Right kidney (tissue), 9 donors: Measurements from ENCODE around the gene HOXA9.
A peak's percentile ranks its signal among the peaks of the same experiment; 100 is the strongest.

Source experiments
- DNase-seq: peaks from one replicate; pipeline ENCODE4 v3.0.0-alpha.2; 2016
- long read RNA-seq, 8 donors: transcript quantifications; one replicate each; lab custom pipeline, GENCODE V29; 2026

Gene HOXA9
- long read RNA-seq, donor 1, transcript HOXA9-202 (3 exons, 797 nt) = minor isoform, 14 of 57 reads
- long read RNA-seq, donor 1, transcript HOXA9-201 (2 exons, 2,060 nt) = major isoform, 29 of 57 reads
- long read RNA-seq, donor 1, partial matches to known transcripts = 13 of 57 reads
- long read RNA-seq, donor 1, other reads (novel, unspliced or antisense) = 0 of 57 reads
- long read RNA-seq, donor 2, transcript HOXA9-201 (2 exons, 2,060 nt) = minor isoform, 9 of 20 reads
- long read RNA-seq, donor 2, transcript HOXA9-202 (3 exons, 797 nt) = major isoform, 11 of 20 reads
- long read RNA-seq, donor 2, partial matches to known transcripts = 0 of 20 reads
- long read RNA-seq, donor 2, other reads (novel, unspliced or antisense) = 0 of 20 reads
- long read RNA-seq, donor 3, transcript HOXA9-202 (3 exons, 797 nt) = major isoform, 10 of 15 reads
- long read RNA-seq, donor 3, transcript HOXA9-201 (2 exons, 2,060 nt) = minor isoform, 5 of 15 reads
- long read RNA-seq, donor 3, partial matches to known transcripts = 0 of 15 reads
- long read RNA-seq, donor 3, other reads (novel, unspliced or antisense) = 0 of 15 reads
- long read RNA-seq, donor 4, transcript HOXA9-201 (2 exons, 2,060 nt) = major isoform, 18 of 34 reads
- long read RNA-seq, donor 4, transcript HOXA9-202 (3 exons, 797 nt) = minor isoform, 16 of 34 reads
- long read RNA-seq, donor 4, partial matches to known transcripts = 0 of 34 reads
- long read RNA-seq, donor 4, other reads (novel, unspliced or antisense) = 0 of 34 reads
- long read RNA-seq, donor 5, transcript HOXA9-202 (3 exons, 797 nt) = major isoform, 16 of 29 reads
- long read RNA-seq, donor 5, transcript HOXA9-201 (2 exons, 2,060 nt) = minor isoform, 12 of 29 reads
- long read RNA-seq, donor 5, partial matches to known transcripts = 0 of 29 reads
- long read RNA-seq, donor 5, other reads (novel, unspliced or antisense) = 0 of 29 reads
- long read RNA-seq, donor 6, transcript HOXA9-202 (3 exons, 797 nt) = major isoform, 18 of 42 reads
- long read RNA-seq, donor 6, transcript HOXA9-201 (2 exons, 2,060 nt) = minor isoform, 16 of 42 reads
- long read RNA-seq, donor 6, partial matches to known transcripts = 8 of 42 reads
- long read RNA-seq, donor 6, other reads (novel, unspliced or antisense) = 0 of 42 reads
- long read RNA-seq, donor 7, transcript HOXA9-202 (3 exons, 797 nt) = major isoform, 32 of 78 reads
- long read RNA-seq, donor 7, transcript HOXA9-201 (2 exons, 2,060 nt) = minor isoform, 30 of 78 reads
- long read RNA-seq, donor 7, partial matches to known transcripts = 15 of 78 reads
- long read RNA-seq, donor 7, other reads (novel, unspliced or antisense) = 0 of 78 reads
- long read RNA-seq, donor 8, transcript HOXA9-202 (3 exons, 797 nt) = minor isoform, 13 of 35 reads
- long read RNA-seq, donor 8, transcript HOXA9-201 (2 exons, 2,060 nt) = major isoform, 14 of 35 reads
- long read RNA-seq, donor 8, partial matches to known transcripts = 8 of 35 reads
- long read RNA-seq, donor 8, other reads (novel, unspliced or antisense) = 0 of 35 reads

- peak; percentile 81 for DNase-seq
Measured at GRCh38 chr7:27165089-27165995, at the start of gene HOXA9. TSS of gene HOXA9 (minus strand) at chr7:27165537. CDS start at chr7:27165457, 80 bp downstream.

- DNase-seq = peak; percentile 17
Measured at GRCh38 chr7:27214239-27214950, 49.1 kb upstream of the HOXA9 start.

- peak; percentile 47 for DNase-seq
Measured at GRCh38 chr7:27213433-27214238, 48.3 kb upstream of the HOXA9 start.

GRCh38 chr7:27212497-27213432 is 47.4 kb upstream of the HOXA9 start:
- peak; percentile 75 for DNase-seq

- DNase-seq = peak; percentile 59
Measured at GRCh38 chr7:27211764-27212204, 46.4 kb upstream of the HOXA9 start.

- DNase-seq = peak; percentile 46
Measured at GRCh38 chr7:27211084-27211446, 45.7 kb upstream of the HOXA9 start.

- DNase-seq = peak; percentile 72
Measured at GRCh38 chr7:27210441-27211083, 45.2 kb upstream of the HOXA9 start.

GRCh38 chr7:27209933-27210440 is 44.6 kb upstream of the HOXA9 start:
- no peak for DNase-seq

GRCh38 chr7:27208998-27209397 is 43.7 kb upstream of the HOXA9 start:
- no peak for DNase-seq

- DNase-seq = peak; percentile 29
Measured at GRCh38 chr7:27207348-27207985, 42.1 kb upstream of the HOXA9 start.

GRCh38 chr7:27205325-27206280 is 40.3 kb upstream of the HOXA9 start:
- DNase-seq = peak; percentile 68

- peak; percentile 79 for DNase-seq
Measured at GRCh38 chr7:27204851-27205322, 39.5 kb upstream of the HOXA9 start.

- peak; percentile 43 for DNase-seq
Measured at GRCh38 chr7:27203964-27204594, 38.7 kb upstream of the HOXA9 start.

GRCh38 chr7:27203365-27203953 is 38.1 kb upstream of the HOXA9 start:
- peak; percentile 55 for DNase-seq

- DNase-seq = no peak
Measured at GRCh38 chr7:27202862-27203134, 37.5 kb upstream of the HOXA9 start.
